Measurements from ENCODE around the gene PTPRM.

Gene PTPRM

DNA sequence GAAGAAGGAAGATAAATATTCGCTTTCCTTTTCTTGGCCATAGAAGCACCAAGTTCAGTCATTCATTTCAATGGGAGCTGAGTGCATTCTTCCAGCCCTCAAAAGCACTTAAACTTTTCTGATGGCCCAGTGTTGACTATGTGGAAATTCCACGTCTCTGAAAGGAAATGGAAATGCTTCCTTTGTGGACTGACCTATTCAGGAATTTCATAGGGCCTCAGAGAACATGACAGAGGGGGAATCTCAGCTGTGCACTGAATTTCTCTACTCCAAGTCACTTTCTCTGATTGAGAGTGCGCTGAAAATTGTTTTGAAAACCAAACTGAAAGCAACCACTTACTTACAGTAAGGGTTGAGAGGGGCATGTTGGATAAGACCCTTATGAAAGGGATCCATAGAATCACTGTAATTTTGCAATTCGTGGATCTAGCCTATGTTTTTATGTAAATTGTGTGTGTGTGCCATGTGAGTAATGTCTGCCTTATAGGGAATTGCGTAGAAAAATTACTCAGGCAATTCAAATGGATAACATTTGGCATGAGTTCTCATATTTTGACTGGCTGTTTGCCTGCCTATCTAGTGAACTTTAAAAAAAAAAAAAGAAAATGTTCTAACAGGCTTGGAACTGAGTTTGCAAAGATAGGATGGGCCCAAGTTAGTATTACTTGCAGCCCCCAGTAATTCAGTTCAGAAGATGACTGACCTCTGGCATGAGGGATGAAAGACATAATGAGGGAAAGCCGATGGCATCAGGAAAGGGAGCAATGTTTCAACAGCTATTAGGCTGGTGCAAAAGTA, 437.0 kb downstream of the PTPRM start:
- DNase-seq (ENCODE audit: low read depth in 2 of 2): no peak

DNA sequence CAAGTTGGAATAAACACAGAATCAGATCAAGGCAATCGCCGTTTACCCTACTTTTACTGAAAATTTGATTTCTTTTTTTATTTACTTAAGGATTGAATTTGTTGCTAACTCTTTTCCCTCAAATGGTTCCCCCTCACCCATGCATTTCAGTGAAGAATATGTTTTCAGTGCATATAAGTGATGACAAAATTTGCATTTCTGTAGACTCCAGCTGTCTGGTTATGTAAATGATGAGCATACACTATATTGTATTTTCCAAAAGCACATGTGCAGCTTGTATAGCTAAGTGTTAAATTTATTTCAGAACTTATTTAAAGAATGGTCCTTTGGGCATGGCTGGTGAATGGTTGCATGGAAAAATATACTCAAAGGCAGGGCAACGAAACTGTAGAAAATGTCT, 437.7 kb downstream of the PTPRM start:
- no peak for DNase-seq (ENCODE audit: low read depth in 2 of 2)

DNA sequence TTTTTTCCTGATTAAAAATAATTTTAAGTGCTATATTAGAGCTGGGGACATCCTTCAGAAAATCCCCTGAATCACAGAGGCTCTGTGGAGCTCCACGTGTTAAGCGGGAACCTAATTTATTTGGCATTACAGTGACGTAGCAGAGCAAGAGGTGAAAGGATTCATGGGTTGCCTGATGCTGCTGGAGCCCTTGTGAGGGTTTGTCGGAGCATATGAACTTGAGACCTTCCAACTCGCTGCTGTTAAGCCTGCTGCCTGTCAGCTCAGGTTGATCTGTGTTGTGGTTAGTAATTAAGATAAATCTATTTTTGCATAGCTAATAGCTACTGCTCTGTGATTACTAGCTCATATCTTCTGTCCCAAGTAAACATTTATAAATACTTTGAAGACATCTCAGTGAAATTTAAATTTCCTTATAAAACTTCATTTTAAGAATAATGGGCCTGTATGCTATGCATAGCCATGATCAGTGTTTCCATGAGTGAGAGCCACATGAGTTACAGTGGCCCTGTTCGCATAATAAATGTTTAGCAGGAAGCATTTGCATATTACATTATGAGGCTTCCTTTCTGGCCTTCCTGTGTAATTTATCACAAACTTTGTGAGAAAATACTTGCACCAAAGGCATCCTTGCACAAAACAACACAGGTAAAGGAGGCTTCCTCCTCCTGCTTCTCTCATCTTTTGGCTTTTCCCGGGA, 438.9 kb downstream of the PTPRM start:
- no peak for DNase-seq (ENCODE audit: low read depth in 2 of 2)

DNA sequence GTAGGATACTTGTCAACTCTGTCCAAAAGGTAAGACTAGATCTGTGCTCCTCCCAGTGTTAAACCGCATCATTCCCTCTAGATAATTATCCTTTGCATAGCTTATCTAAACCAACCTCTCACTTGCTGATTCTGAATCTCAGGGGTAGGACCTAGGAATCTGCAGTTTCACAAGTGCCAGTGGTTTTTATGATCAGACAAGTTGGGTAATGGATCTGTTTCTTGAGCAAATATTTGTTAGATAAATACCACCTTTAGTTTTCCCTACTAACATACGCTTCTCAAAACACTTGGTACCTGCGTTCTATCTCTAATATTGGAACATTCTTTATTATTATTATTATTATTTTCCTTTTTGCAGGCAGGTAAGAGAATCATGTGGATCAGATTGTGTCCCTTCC, 439.9 kb downstream of the PTPRM start:
- no peak for DNase-seq (ENCODE audit: low read depth in 2 of 2)

DNA sequence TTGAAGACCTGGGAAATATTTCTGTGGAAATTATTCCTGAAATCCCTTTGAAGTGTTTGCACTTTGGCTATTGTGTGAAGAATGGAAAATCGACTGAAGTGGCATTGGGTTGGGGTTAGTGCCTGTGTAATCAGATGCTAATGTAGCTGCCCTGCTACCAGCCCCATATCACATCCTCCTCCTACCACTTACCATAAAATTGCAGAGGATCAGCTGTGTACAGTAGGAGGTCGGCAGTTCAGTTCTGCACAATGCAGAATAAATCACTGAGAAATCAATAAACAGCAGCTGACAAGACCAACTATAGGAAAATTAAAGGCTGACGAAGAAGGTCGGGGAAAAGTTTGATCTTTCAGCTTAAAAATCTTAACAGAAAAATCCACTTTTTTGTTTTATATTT, 440.9 kb downstream of the PTPRM start:
- no peak for DNase-seq (ENCODE audit: low read depth in 2 of 2)

DNA sequence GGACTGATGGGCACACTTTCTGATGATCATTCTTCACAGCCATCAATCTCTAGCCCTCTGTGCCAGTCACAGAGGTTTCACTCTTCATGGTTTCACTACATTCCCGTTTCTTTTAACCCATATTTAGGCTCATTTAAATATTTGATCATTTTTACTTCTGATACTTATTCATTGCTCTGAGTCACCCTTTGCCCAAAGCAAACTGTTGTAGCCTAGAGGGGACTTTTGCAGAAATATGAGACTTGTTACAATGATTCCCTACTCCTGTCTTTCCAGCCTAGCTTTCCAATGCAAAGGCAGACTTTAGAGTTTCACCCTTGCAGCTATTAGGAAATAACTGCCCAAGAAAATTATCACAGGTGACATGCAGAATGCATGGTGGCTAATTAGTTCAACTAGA, 444.2 kb downstream of the PTPRM start:
- DNase-seq (ENCODE audit: low read depth in 2 of 2): no peak

DNA sequence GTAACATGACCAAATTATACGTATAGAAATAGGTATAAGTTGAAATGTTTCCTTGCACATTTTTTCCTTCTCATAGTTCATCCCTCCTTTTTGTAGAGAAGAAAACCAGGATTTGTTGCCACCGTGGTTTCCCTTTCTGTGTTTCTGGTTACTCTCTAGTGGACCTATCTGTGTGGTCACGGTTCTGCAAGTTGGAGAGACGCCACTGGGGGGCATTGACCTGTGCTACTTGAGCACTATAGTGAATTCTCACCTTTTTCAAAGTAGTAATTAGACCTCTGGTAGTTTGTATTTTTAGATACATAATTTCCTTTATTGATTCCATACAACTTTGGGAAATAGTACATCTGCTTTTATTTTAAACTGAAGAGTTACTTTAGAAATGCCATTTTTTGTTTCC, 444.8 kb downstream of the PTPRM start:
- DNase-seq (ENCODE audit: low read depth in 2 of 2): no peak

DNA sequence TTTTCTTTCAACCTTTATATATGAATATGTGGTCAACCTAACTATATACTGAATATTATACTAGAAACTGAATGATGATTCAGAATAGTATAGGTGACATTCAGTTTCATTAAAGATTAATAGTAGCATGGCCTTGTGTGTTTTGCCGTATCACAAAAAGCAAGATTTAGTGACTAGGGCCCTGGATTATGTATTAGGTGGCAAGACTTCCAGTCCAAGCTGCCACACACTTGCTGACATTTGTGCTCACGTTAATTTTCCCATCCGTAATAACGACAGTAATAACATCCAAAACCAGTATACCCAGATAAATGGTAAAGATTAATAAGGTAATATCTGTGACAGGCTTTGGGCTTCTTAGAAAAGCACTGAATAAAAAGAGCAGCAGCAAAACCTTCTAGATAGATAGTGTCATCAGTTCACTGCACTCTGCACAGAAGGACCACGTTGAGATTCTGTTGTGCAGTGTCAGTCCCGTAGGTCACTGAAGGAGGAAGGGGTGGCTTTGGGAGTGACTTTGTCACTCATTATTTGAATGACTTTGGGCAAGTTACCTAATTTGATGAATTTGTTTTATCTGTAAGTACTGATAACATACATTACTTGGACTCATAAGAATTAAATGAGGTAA, 451.7 kb downstream of the PTPRM start:
- no peak for DNase-seq (ENCODE audit: low read depth in 2 of 2)

DNA sequence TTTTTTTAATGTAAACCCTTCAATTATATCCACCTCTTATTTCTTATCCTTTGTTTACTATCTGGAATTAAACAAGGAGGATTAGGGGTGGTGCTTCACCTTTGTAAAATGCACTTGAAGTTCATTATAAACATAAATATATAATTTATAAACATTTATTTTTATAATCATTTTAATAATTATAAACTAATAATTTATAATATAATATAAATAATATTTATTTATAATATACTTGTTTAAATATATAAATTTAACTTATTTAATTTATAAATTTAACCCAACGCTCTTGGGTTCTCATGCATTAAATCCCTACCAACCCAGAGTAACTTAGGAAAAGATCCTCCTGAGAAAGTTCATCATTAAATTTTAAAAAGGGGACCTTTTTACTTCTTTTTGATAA, 452.5 kb downstream of the PTPRM start:
- no peak for DNase-seq (ENCODE audit: low read depth in 2 of 2)

DNA sequence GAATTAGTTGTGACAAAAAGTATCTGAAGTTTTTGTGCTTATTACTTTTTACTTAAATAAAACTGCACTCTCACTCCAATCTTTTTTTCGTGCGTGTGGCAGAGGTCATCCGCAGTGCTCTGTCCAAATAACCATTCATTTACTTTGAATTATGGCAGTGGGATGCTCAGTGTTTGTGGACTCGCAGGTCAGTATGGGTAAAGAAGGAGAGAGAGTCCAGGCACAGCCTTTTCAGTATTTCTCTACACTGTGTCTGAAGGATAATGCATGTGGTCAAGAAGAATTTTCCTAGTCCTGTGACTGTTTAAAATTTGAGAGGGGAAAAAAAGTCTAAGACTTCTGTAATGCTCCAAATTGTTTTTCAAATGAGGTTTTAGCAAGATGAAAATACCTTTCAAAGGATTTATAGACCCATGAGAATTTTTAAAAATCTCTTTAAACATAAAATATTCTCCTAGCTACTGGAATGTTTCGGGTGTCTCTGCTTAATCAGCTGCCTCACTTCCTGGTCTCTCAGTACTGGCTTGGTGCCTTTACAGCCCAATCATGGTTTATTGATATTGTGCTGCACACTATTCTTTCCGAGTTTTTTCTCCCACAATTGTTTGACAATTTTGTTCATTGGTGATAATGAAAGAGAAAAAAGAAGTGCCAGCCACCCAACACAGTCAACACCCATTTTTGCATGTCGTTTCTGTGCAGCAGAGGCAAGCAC, 453.2 kb downstream of the PTPRM start:
- no peak for DNase-seq (ENCODE audit: low read depth in 2 of 2)

DNA sequence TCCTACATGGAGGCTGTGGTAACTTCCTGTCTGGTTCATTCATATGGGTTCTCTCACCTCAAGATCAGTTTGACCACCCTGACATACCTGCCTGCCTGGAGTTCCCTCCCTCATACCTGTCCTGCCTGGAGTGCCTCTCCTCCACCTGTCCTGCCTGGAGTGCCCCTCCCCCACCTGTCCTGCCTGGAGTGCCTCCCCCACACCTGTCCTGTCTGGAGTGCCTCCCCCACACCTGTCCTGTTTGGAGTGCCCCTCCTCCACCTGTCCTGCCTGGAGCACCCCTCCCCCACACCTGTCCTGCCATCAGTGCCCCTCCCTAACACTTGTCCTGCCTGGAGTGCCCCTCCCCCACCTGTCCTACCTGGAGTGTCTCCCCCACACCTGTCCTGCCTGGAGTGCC, 461.9 kb downstream of the PTPRM start:
- DNase-seq (ENCODE audit: low read depth in 2 of 2): no peak

DNA sequence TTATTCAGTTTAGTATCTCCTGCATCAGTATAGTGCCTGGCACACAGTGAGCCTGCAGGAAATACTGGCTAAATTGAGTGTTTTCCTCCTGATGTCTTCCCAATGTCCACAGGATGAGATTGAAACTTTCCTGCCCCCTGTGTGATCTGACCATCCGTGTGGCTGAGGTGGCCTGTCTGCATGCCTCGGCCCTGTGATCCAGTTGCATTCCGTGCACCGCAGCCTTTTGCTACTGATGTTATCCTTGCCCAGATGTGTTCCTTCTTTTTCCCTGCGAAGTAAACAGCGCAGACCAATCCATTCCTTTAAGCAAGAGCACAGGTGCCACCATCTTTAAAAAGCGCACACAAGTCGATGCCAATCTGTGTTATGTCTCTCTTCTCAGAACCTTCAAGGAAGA, 462.6 kb downstream of the PTPRM start:
- DNase-seq (ENCODE audit: low read depth in 2 of 2): no peak

DNA sequence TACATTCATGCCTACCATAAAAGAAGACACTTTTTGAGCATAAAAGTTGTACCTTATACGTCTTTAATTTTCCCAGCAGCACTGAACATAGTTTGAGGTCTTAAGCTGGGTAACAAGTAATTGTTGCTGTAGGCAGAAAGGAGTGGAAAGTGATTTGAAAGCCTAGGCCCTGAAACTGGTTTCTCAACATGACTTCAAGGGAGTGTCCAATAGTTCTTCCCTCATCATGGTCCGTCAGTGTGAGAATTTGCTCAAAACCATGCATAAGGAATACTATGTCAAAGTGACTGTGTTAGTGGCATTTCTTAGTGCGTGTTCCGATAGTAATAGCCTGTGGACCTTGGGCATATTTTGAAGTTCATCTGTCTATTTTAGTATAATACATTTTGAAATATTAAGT, 463.1 kb downstream of the PTPRM start:
- DNase-seq (ENCODE audit: low read depth in 2 of 2): no peak

DNA sequence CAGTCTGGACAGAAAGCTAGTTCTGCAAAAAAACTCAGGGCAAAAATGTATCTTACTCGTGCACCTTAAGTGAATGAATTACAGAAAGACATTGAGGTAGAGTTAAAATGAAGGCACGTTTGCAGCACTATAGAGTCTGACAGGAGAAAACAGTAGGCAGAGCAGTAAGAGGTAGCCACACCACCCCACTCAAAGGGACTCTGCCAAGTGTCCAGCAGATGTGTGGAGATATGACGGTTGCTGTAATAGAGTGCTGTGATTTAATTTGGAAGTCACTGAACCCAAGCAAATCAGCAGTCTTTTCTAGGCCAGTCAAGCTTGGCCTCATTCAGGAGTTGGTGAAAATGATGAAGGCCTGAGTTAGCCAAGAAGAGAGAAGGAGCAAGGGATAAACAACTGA, 464.4 kb downstream of the PTPRM start:
- no peak for DNase-seq (ENCODE audit: low read depth in 2 of 2)

DNA sequence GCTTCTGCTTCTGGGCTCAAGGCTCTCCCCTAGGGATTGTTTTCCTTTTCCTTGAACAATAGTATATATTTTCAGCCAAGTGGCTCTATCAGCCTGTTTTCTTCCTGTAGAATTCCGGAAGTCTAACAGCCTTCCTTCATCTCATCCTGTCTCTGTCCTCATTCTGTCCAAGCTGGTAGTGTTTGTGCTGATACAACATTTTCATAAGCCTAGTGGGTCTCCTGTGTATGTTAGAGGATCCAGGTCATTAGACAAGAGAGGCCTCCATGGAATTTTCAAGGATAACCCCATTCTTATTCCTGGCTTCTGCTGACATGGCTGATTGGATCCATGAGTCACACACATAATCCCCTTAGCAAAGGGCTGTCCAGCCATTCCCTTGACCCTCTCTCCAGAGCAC, 467.6 kb downstream of the PTPRM start:
- DNase-seq (ENCODE audit: low read depth in 2 of 2): no peak

DNA sequence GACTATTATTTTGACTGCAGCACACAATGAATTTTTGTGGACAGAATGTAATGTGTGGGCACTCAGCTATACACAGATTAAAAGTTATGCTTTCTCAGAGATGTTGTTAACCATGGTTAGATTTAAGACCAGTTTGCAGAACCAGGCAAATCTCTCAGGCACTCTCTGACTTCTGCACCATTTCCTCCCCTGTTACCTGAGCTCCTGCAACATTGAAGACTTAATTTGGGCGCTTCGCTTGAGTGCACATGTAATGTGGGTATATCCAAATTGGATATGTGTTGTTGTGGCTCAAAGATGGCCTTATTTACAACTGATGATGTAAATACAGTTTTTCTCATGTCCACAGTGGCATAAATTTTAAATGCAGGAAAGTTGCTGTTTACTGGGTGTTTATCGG, 469.4 kb downstream of the PTPRM start:
- no peak for DNase-seq (ENCODE audit: low read depth in 2 of 2)

DNA sequence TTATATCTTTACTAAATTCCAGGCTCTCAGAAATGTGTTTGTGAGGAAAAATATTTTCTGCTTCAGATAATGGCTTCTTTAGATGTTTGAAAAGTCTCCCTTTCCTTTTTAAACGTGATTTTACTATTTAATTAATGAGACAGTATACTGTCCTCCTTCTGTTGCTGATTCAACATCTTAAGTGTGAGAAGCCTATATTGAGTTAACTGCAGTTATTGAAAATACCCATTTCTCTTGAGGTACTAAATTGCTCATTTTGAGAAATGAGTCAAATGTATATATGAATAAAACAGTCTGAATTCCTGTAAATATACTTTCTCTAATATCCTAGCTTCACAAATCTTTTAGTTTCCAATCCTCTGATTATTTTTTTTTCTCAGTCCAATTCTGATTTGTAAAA, 470.2 kb downstream of the PTPRM start:
- no peak for DNase-seq (ENCODE audit: low read depth in 2 of 2)

DNA sequence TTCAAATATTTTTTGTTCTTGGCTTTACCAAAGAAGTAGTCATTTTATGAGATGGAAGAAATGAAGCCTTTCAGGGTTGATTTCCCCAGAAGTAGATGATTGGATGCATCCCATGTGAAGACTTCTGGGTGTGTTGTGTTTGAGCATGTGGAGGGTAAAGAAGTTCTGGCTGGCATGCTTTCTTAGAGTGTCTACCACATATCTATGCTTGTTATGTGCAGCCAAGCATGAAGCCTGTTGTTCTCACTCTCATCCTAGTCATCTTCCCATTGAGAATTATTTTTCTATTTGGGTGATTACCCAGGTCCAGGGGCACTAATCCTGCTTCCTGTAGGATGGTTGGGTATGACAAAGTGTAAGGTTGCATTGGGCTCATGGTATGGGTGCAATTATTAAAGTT, 472.9 kb downstream of the PTPRM start:
- DNase-seq (ENCODE audit: low read depth in 2 of 2): no peak

DNA sequence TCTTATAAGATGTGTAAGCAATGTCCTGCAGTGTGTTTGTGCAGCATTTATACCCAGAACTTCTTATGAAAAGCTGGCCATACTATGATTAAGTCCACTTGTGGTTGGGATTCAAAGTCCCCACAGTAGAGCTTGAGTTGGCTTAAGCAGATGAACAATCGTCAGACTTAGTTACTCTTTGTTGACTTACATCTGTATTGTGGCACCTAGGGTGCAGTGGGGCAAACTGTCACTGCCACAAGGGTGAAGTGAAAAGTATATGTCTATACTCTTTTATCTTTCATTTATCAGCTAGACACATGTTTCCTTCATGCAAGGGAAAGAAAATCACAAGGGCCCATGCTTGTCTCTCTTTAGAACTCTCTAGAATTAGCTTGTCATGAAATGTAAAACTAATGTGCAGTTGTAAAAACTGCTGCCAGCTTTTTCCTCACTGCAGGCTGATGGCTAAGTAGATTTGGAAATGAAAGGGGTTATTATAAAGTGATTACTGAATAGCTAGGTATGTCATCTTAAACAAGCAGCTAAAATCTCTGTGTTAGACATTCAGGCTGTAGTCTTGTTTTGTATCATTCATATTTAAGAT, 474.5 kb downstream of the PTPRM start:
- DNase-seq (ENCODE audit: low read depth in 2 of 2): no peak

DNA sequence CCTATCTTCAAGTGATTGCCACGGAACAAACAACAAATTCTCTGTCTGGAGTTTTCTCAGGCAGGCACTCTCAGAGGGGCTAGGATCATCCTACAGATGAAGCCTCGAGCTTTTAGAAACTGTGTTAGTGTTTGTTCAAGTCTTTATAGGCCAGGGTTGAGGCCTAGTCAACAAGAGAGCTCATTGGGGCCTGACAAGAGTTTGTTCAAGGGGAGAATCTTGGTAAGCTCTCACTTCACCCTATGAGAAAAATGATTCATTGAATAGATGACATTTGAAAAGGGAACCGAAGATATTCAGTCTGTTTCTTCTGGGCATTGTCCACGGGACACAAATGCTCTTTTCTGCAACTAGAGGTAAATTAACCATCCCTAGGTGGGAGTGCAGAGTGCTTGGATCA, 476.9 kb downstream of the PTPRM start:
- DNase-seq (ENCODE audit: low read depth in 2 of 2): no peak

DNA sequence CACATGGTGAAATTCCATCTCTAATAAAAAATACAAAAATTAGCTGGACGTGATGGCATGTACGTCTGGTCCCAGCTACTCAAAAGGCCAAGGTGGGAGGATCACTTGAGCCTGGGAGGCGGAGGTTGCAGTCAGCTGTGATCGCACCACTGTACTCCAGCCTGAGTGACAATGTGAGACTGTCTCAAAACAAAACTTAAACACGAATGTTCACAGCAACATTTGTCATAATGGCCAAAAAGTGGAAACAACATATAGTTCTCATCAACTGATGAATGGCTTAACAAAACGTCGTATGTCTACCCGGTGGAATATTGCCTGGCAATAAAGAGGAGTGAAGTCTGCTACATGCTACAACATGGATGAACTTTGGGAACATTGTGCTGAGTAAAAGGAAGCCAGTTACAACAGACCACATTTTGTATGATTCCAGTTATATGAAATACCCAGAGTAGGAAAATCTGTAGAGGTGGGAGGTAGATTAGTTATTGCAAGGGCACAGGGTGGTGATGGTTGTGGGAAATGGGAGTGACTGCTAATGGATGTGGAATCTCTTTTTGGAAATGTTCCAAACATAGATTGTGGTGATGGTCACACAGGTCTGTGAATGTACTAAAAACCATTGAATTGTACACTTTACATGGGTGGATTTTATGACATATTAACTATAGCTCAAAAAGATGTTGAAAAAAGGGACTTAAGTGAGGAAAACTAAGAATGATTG, 478.2 kb downstream of the PTPRM start:
- no peak for DNase-seq (ENCODE audit: low read depth in 2 of 2)
